ENCODE data around the gene ARHGEF9.

Gene ARHGEF9

DNA sequence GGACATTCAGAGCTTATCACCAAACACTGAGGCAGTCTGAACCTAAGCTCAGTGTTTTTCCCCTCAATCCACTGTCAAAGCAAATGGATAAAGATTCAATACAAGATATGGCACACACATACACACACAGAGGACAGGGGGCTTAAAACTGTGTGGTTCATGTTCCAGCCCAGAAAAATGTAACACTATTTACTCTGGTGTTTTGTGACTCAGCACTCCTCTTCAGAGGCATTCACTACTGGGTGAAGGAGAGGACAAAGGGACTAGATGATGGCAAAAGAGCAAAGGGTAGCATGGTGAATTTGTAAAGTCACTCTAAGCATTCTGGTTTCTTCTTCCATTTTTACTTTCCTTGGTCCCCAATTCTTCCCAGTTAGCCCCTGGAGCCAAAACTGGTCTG is 120.3 kb downstream of the ARHGEF9 start:
- Histone ChIP-seq H3K4me1 (ENCODE audit: control insufficient read depth, insufficient read depth, low read length) (no peaks in the 10 kb centered on the region), H3K27ac (ENCODE audit: extremely low read depth, low read depth, low read length) (no peak overlapping the region), H3K4me3 (ENCODE audit: low read depth, low read length) (no peak overlapping the region), H3K36me3 (ENCODE audit: control insufficient read depth in 2 of 2, insufficient read depth in 1 of 2, low read length in 2 of 2) (no peaks in the 10 kb centered on the region; a peak in 1 of 3 replicates), H3K9me3 (ENCODE audit: control insufficient read depth, insufficient read depth, low read depth, low read length) (peaks cover 3% of the 10 kb centered on the region)
- CTCF ChIA-PET = interaction anchor here (0.7 kb wide), 1 partner anchor 109 kb away, joined by 3 read pairs; no protein-coding TSS in a partner anchor
- POLR2A ChIA-PET = no interaction called here
- TF ChIP-seq ZNF514 (tag by site-specific recombination; IDR thresholded peaks at IDR 0.05) (no peak), ZNF202 (tag by site-specific recombination; IDR thresholded peaks at IDR 0.05; ENCODE audit: borderline replicate concordance) (no peak), ZNF366 (tag by site-specific recombination; conservative IDR thresholded peaks at IDR 0.05) (no peak), ZNF175 (tag by site-specific recombination; IDR thresholded peaks at IDR 0.05) (no peak), KLF10 (tag by site-specific recombination; IDR thresholded peaks at IDR 0.05) (no peak), KLF1 (tag by site-specific recombination; IDR thresholded peaks at IDR 0.05) (no peak), HOXA7 (CRISPR knock-in tag; IDR thresholded peaks at IDR 0.05; ENCODE audit: borderline replicate concordance) (no peak)

DNA sequence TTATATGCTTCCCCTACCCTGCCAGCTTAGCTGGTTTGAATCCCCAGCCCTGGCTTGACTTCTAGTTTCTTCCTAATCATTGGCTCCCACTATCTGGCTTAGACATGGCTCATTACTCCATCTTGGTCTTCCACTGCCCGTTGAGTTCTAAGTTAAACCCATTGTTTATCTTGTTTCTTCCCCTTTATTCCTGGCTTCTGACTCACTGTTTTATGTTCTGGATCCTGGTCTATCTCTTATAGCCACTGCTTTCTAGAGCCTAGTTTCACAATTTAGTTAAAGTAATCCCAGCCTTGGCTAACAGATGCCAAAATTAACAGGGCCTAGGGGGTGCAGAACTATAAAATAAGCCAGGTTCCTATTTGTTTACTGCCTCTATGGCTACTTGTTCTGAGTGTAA is 120.9 kb downstream of the ARHGEF9 start:
- ChIA-PET CTCF (interaction anchor here (0.6 to 0.7 kb wide), 2 partner anchors 56 to 108 kb away, joined by 3 to 5 read pairs; no protein-coding TSS in a partner anchor), POLR2A (no interaction called here)
- no peaks in the 10 kb centered on the region; a peak in 1 of 3 replicates for H3K36me3 ChIP-seq (ENCODE audit: control insufficient read depth in 2 of 2, insufficient read depth in 1 of 2, low read length in 2 of 2)
- H3K27ac ChIP-seq (ENCODE audit: extremely low read depth, low read depth, low read length) = no peak overlapping the region
- TF ChIP-seq SETDB1 (IDR thresholded peaks at IDR 0.05; ENCODE audit: insufficient read length, low read length) = no peak
- TF ChIP-seq, protein P1, sequence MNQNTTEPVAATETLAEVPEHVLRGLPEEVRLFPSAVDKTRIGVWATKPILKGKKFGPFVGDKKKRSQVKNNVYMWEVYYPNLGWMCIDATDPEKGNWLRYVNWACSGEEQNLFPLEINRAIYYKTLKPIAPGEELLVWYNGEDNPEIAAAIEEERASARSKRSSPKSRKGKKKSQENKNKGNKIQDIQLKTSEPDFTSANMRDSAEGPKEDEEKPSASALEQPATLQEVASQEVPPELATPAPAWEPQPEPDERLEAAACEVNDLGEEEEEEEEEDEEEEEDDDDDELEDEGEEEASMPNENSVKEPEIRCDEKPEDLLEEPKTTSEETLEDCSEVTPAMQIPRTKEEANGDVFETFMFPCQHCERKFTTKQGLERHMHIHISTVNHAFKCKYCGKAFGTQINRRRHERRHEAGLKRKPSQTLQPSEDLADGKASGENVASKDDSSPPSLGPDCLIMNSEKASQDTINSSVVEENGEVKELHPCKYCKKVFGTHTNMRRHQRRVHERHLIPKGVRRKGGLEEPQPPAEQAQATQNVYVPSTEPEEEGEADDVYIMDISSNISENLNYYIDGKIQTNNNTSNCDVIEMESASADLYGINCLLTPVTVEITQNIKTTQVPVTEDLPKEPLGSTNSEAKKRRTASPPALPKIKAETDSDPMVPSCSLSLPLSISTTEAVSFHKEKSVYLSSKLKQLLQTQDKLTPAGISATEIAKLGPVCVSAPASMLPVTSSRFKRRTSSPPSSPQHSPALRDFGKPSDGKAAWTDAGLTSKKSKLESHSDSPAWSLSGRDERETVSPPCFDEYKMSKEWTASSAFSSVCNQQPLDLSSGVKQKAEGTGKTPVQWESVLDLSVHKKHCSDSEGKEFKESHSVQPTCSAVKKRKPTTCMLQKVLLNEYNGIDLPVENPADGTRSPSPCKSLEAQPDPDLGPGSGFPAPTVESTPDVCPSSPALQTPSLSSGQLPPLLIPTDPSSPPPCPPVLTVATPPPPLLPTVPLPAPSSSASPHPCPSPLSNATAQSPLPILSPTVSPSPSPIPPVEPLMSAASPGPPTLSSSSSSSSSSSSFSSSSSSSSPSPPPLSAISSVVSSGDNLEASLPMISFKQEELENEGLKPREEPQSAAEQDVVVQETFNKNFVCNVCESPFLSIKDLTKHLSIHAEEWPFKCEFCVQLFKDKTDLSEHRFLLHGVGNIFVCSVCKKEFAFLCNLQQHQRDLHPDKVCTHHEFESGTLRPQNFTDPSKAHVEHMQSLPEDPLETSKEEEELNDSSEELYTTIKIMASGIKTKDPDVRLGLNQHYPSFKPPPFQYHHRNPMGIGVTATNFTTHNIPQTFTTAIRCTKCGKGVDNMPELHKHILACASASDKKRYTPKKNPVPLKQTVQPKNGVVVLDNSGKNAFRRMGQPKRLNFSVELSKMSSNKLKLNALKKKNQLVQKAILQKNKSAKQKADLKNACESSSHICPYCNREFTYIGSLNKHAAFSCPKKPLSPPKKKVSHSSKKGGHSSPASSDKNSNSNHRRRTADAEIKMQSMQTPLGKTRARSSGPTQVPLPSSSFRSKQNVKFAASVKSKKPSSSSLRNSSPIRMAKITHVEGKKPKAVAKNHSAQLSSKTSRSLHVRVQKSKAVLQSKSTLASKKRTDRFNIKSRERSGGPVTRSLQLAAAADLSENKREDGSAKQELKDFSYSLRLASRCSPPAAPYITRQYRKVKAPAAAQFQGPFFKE (tag by site-specific recombination; IDR thresholded peaks at IDR 0.05; ENCODE audit: borderline replicate concordance) = no peak
- TF ChIP-seq ZNF335 (tag by site-specific recombination; conservative IDR thresholded peaks at IDR 0.05) = no peak
- no peak for TF ChIP-seq ZNF175 (tag by site-specific recombination; IDR thresholded peaks at IDR 0.05)
- H3K4me3 ChIP-seq (ENCODE audit: low read depth, low read length) = no peak overlapping the region
- H3K4me1 ChIP-seq (ENCODE audit: control insufficient read depth, insufficient read depth, low read length) = no peaks in the 10 kb centered on the region
- no peaks in the 10 kb centered on the region; the same call in 1 of the 2 replicates for H3K9me3 ChIP-seq (ENCODE audit: control insufficient read depth, insufficient read depth, low read depth, low read length)

DNA sequence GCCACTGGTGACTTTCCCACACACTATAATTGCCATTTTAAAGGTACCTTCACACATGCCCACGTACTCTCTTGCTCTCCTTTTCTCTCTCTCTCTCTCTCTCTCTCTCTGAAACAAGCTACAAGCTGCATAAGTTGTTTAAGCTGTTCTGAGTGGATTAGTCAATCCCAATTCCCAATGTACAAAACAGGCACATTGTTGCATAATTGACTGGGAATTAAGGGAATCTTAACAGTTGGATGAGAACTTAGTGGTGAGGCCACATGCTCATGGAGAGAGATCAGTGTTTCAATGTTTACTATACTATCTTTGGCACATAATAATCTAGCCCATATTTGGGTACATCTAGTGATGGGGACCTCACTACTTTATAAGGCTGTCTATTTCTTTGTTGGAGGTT is 123.3 kb downstream of the ARHGEF9 start:
- CTCF ChIA-PET = no interaction called here
- H3K9me3 ChIP-seq (ENCODE audit: control insufficient read depth, insufficient read depth, low read depth, low read length) = no peaks in the 10 kb centered on the region; the same call in 1 of the 2 replicates
- no peak overlapping the region for H3K27ac ChIP-seq (ENCODE audit: extremely low read depth, low read depth, low read length)
- no peaks in the 10 kb centered on the region for H3K4me1 ChIP-seq (ENCODE audit: control insufficient read depth, insufficient read depth, low read length)
- POLR2A ChIA-PET = no interaction called here
- no peaks in the 10 kb centered on the region for H3K36me3 ChIP-seq (ENCODE audit: control insufficient read depth in 2 of 2, insufficient read depth in 1 of 2, low read length in 2 of 2)
- H3K4me3 ChIP-seq (ENCODE audit: low read depth, low read length) = no peak overlapping the region
- TF ChIP-seq ZNF155 (tag by site-specific recombination; IDR thresholded peaks at IDR 0.05) (no peak), HOXC10 (CRISPR knock-in tag; IDR thresholded peaks at IDR 0.05) (no peak), GLIS1 (tag by site-specific recombination; IDR thresholded peaks at IDR 0.05) (no peak), IKZF3 (tag by site-specific recombination; IDR thresholded peaks at IDR 0.05) (no peak), ZNF596 (tag by site-specific recombination; IDR thresholded peaks at IDR 0.05) (no peak), ZNF510 (tag by site-specific recombination; IDR thresholded peaks at IDR 0.05; ENCODE audit: insufficient replicate concordance) (no peak), ZBTB8A (tag by site-specific recombination; IDR thresholded peaks at IDR 0.05) (no peak)
- TF ChIP-seq, protein P2, sequence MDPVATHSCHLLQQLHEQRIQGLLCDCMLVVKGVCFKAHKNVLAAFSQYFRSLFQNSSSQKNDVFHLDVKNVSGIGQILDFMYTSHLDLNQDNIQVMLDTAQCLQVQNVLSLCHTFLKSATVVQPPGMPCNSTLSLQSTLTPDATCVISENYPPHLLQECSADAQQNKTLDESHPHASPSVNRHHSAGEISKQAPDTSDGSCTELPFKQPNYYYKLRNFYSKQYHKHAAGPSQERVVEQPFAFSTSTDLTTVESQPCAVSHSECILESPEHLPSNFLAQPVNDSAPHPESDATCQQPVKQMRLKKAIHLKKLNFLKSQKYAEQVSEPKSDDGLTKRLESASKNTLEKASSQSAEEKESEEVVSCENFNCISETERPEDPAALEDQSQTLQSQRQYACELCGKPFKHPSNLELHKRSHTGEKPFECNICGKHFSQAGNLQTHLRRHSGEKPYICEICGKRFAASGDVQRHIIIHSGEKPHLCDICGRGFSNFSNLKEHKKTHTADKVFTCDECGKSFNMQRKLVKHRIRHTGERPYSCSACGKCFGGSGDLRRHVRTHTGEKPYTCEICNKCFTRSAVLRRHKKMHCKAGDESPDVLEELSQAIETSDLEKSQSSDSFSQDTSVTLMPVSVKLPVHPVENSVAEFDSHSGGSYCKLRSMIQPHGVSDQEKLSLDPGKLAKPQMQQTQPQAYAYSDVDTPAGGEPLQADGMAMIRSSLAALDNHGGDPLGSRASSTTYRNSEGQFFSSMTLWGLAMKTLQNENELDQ (tag by site-specific recombination; IDR thresholded peaks at IDR 0.05; ENCODE audit: low read depth) = no peak
- TF ChIP-seq, protein P1 (tag by site-specific recombination; IDR thresholded peaks at IDR 0.05; ENCODE audit: borderline replicate concordance) = no peak
